ENCODE measurements around the gene ACHE.
"Not testable (repeated sequence)": the region's sequence is repeated elsewhere in the genome, so short reads cannot be mapped to it uniquely, and the experiment has no call there.

ACHE gene

DNA sequence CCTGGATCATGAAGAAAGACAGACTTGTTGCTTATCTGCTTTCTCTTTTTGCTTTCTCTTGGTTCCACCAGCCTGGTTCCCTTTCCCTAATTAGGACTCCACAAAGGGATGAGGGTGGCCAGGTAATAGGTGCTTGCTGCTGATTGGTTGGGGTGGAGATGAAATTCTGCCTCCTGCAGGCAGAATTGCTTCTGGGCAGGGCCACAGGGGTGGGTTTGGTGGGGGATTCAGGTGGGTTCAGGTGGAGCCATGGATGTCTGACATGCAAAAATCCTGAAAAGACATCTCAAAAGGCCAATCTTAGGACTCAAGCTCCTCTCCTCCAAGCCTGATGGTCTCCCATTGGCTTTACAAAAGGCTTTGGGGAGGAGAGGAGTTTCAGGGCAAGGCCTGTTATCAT lies 25.4 kb upstream of the ACHE start:
- Histone ChIP-seq H3K79me2 (ENCODE audit: insufficient read depth, low read length) (no peaks in the 10 kb centered on the region), H3K4me1 (ENCODE audit: insufficient read depth, low read length) (no peaks in the 10 kb centered on the region), H3K9me3 (ENCODE audit: insufficient read depth, low read length, severe bottlenecking) (no peaks in the 10 kb centered on the region), H3K27ac (ENCODE audit: low read length) (no peak overlapping the region), H3K27me3 (ENCODE audit: insufficient read depth, low read length, poor library complexity) (no peaks in the 10 kb centered on the region), H3K4me2 (ENCODE audit: insufficient read depth, low read length) (no peak overlapping the region), H3K36me3 (ENCODE audit: insufficient read depth, low read length) (no peaks in the 10 kb centered on the region), H2AFZ (ENCODE audit: low read depth, low read length) (no peak overlapping the region), H4K20me1 (ENCODE audit: insufficient read depth, low read length) (no peaks in the 10 kb centered on the region), H3K9ac (ENCODE audit: low read depth, low read length) (no peak overlapping the region), H3K4me3 (ENCODE audit: low read depth in 1 of 2, low read length in 2 of 2) (no peak overlapping the region)
- no peak for DNase-seq
- TF ChIP-seq, protein P1, sequence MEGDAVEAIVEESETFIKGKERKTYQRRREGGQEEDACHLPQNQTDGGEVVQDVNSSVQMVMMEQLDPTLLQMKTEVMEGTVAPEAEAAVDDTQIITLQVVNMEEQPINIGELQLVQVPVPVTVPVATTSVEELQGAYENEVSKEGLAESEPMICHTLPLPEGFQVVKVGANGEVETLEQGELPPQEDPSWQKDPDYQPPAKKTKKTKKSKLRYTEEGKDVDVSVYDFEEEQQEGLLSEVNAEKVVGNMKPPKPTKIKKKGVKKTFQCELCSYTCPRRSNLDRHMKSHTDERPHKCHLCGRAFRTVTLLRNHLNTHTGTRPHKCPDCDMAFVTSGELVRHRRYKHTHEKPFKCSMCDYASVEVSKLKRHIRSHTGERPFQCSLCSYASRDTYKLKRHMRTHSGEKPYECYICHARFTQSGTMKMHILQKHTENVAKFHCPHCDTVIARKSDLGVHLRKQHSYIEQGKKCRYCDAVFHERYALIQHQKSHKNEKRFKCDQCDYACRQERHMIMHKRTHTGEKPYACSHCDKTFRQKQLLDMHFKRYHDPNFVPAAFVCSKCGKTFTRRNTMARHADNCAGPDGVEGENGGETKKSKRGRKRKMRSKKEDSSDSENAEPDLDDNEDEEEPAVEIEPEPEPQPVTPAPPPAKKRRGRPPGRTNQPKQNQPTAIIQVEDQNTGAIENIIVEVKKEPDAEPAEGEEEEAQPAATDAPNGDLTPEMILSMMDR (IDR thresholded peaks at IDR 0.05; ENCODE audit: borderline replicate concordance, extremely low read depth, low read length, poor library complexity, severe bottlenecking), result no peak
- no peak for TF ChIP-seq EZH2 (IDR thresholded peaks at IDR 0.05; ENCODE audit: borderline replicate concordance, low read depth, low read length, severe bottlenecking)
- ATAC-seq (ENCODE audit: insufficient read depth, low read depth), result no peak

DNA sequence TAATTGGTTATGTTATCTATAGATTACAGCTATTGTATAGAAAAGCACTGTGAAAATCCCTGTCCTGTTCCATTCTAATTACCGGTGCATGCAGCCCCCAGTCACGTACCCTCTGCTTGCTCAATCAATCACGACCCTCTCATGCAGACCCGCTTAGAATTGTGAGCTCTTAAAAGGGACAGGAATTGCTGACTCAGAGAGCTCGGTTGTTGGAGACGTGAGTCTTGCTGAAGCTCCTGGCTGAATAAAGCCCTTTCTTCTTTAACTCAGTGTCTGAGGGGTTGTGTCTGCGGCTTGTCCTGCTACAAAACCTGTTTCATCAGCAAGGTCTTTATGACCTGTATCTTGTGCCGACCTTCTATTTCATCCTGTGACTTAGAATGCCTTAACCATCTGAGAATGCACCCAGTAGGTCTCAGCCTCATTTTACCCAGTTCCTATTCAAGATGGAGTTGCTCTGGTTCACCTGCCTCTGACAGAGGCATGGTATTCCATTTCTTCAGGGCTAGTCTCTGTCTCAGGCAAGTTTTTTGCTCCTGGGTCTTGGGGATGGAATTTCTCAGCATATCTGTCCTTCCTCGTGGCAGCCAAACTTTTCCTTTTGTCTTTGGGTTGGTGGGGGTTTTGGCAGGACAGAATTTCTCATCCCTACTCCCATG lies 24.2 kb upstream of the ACHE start:
- not testable (repeated sequence) for H3K9ac ChIP-seq (ENCODE audit: low read depth, low read length); H3K4me2 ChIP-seq (ENCODE audit: insufficient read depth, low read length); H3K4me1 ChIP-seq (ENCODE audit: insufficient read depth, low read length); H3K4me3 ChIP-seq (ENCODE audit: low read depth in 1 of 2, low read length in 2 of 2); H3K9me3 ChIP-seq (ENCODE audit: insufficient read depth, low read length, severe bottlenecking); H3K36me3 ChIP-seq (ENCODE audit: insufficient read depth, low read length); H3K27me3 ChIP-seq (ENCODE audit: insufficient read depth, low read length, poor library complexity); H4K20me1 ChIP-seq (ENCODE audit: insufficient read depth, low read length); H3K79me2 ChIP-seq (ENCODE audit: insufficient read depth, low read length); ATAC-seq (ENCODE audit: insufficient read depth, low read depth); DNase-seq; H2AFZ ChIP-seq (ENCODE audit: low read depth, low read length); H3K27ac ChIP-seq (ENCODE audit: low read length)

DNA sequence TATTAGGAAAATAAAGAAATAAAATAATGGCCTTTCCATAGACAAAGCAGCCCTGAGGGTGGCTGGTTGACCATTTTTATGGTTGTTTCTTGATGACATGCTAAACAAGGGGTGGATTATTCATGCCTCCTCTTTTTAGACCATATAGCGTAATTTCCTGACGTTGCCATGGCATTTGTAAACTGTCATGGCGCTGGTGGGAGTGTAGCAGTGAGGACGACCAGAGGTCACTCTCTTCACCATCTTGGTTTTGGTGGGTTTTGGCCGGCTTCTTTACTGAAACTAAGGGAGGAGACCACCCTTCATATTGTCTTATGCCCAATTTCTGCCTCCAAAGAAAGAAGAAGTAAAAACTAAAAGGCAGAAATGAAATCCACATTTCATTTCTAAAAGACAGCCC lies 23.6 kb upstream of the ACHE start:
- H3K27ac ChIP-seq (ENCODE audit: low read length); DNase-seq; H3K4me1 ChIP-seq (ENCODE audit: insufficient read depth, low read length); ATAC-seq (ENCODE audit: insufficient read depth, low read depth); H3K36me3 ChIP-seq (ENCODE audit: insufficient read depth, low read length); H3K4me2 ChIP-seq (ENCODE audit: insufficient read depth, low read length); H4K20me1 ChIP-seq (ENCODE audit: insufficient read depth, low read length); H3K9ac ChIP-seq (ENCODE audit: low read depth, low read length); H2AFZ ChIP-seq (ENCODE audit: low read depth, low read length); H3K79me2 ChIP-seq (ENCODE audit: insufficient read depth, low read length); H3K27me3 ChIP-seq (ENCODE audit: insufficient read depth, low read length, poor library complexity); H3K9me3 ChIP-seq (ENCODE audit: insufficient read depth, low read length, severe bottlenecking); H3K4me3 ChIP-seq (ENCODE audit: low read depth in 1 of 2, low read length in 2 of 2): not testable (repeated sequence)

DNA sequence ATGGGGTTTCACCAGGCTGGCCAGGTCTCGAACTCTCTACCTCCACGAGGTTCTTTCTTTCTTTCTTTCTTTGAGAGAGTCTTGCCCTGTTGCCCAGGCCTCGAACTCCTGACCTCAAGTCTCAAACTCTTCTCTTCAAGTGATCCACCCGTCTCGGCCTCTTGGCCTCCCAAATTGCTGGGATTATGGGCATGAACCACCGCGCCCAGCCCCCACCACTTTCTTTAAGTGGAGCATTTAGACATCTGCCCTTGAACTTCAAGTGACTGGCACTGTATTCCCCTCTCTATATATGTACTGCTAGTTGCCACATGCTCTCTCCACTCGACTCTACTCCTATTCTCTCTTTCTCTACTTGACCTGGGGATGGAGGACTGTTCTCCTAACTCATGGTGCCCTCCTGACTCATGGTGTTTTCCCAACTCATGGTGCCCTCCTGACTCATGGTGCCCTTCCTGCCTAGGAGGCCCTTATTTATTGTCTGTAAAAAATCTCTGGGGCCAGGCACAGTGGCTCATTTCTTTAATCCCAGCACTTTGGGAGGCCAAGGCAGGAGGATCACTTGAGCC lies 19.3 kb upstream of the ACHE start:
- Histone ChIP-seq H3K9me3 (ENCODE audit: insufficient read depth, low read length, severe bottlenecking) (no peaks in the 10 kb centered on the region), H3K4me2 (ENCODE audit: insufficient read depth, low read length) (no peak overlapping the region), H3K4me3 (ENCODE audit: low read depth in 1 of 2, low read length in 2 of 2) (no peak overlapping the region), H3K4me1 (ENCODE audit: insufficient read depth, low read length) (no peaks in the 10 kb centered on the region), H3K27me3 (ENCODE audit: insufficient read depth, low read length, poor library complexity) (no peaks in the 10 kb centered on the region), H3K79me2 (ENCODE audit: insufficient read depth, low read length) (no peaks in the 10 kb centered on the region), H3K27ac (ENCODE audit: low read length) (no peak overlapping the region), H2AFZ (ENCODE audit: low read depth, low read length) (no peak overlapping the region), H3K36me3 (ENCODE audit: insufficient read depth, low read length) (no peaks in the 10 kb centered on the region), H3K9ac (ENCODE audit: low read depth, low read length) (no peak overlapping the region), H4K20me1 (ENCODE audit: insufficient read depth, low read length) (no peaks in the 10 kb centered on the region)
- ATAC-seq (ENCODE audit: insufficient read depth, low read depth) (no peak), DNase-seq (no peak)
- TF ChIP-seq, protein P1 (IDR thresholded peaks at IDR 0.05; ENCODE audit: borderline replicate concordance, extremely low read depth, low read length, poor library complexity, severe bottlenecking), result no peak
- TF ChIP-seq EZH2 (IDR thresholded peaks at IDR 0.05; ENCODE audit: borderline replicate concordance, low read depth, low read length, severe bottlenecking), result no peak

All from DND-41 (cell line).